SW480 (cell line): Measurements from ENCODE around the gene AKT2.

Source experiments
- DNase-seq: peaks from one replicate; pipeline ENCODE4 v3.0.0-alpha.2; 2016; ENCODE audit warnings: low spot score

AKT2 gene

DNA sequence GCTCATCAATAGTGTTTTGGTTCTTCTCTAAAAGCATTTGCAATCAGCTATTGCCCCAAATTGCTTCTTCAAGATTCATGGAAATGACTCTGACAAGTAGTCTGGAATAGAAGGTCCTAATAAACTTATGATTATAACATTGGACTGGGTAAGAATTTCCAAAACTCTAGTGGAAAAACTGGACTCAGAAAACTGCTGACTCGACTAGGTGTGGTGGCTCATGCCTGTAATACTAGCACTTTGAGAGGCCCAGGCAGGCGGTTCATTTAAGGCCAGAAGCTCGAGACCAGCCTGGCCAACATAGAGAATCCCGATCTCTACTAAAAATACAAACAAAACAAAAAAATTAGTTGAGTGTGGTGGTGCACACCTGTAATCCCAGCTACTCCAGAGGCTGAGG is 15.5 kb upstream of the AKT2 start:
- DNase-seq, result no peak

GRCh38 chr19:40298026-40298425 is 12.9 kb upstream of the AKT2 start:
- no peak for DNase-seq

DNA sequence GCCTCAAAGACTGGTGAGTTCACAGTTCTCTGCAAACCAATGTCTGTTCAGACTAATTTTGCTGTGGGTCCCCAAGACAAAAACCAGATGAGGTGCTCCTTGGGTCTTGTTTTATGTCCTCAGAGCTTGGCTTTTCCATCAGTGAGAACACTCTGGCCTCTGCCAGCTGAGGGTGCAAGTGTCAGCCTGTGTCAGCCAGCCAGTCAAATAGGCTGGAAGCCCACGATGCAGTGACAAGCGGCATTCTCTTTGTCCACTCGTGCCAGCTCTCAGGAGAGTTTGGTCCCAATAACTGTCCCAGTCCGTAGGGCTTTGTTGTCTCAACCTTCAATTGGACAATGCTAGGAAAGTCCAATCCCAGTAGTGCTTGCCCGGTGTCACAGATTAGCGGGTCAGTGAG is 9.4 kb upstream of the AKT2 start:
- DNase-seq, result no peak

- no peak for DNase-seq
These were observed 1.9 kb upstream of the AKT2 start for GRCh38 chr19:40286971-40287421.

GRCh38 chr19:40286235-40286970 is 1.3 kb upstream of the AKT2 start:
- no peak for DNase-seq

GRCh38 chr19:40285353-40286234 is 449 bp upstream of the AKT2 start:
- peak; percentile 100 for DNase-seq

DNA sequence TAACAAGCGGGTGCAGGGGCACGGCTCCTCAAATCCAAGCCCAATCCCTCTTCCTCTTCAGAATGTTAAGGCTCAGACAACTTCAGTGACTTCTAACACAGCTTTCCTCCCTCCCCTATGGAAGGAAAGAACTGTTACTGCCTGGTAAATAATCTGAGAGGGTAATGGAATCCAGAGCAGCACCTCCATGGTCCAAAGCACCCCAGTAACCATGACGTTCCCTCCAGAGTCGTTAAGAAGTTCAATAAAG is 969 bp downstream of the AKT2 start:
- no peak for DNase-seq

DNA sequence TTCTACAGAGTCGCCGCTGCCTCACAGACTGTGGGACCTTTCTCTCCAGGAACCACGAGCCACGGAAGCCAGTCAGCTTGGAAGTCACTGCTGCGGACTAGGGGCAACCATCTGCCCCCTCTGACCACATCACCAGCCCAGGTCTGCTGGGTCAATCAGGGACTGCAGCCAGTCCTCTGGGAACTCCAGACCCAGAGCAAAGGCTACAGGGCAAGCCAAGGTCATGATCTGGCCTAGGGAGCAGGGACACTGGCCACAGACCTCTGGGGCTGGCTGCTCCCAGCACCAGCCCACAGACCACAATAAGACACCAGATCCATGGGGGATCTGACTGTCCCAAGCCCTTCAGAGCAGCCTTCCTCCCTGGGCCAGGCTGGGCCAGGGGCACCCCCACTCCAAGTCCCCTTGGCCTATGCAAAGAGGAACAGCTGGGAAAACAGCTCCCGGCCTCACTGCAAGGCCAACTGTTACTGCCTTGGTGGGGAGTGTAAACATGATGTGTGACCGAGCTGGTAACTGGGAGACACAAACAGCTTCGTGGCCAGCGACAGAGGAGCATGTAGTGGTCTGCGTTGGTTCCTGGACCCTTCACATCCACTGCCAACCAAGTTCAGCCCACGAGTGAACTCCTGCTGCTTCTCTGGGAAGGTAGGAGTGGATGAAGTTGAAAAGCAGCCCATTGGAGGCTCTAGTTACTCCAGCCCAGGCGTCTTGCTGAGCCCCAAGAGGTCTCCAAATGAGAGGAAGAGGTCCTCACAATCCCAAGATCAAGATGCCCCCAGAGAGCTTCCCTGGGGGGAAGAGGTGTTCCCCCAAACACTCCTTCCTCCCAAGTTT is 1.5 kb downstream of the AKT2 start:
- DNase-seq, result no peak

- no peak for DNase-seq
These were observed 2.2 kb downstream of the AKT2 start for GRCh38 chr19:40282920-40283319.

- DNase-seq, result no peak
These were observed 3.0 kb downstream of the AKT2 start for GRCh38 chr19:40282209-40282580.

DNA sequence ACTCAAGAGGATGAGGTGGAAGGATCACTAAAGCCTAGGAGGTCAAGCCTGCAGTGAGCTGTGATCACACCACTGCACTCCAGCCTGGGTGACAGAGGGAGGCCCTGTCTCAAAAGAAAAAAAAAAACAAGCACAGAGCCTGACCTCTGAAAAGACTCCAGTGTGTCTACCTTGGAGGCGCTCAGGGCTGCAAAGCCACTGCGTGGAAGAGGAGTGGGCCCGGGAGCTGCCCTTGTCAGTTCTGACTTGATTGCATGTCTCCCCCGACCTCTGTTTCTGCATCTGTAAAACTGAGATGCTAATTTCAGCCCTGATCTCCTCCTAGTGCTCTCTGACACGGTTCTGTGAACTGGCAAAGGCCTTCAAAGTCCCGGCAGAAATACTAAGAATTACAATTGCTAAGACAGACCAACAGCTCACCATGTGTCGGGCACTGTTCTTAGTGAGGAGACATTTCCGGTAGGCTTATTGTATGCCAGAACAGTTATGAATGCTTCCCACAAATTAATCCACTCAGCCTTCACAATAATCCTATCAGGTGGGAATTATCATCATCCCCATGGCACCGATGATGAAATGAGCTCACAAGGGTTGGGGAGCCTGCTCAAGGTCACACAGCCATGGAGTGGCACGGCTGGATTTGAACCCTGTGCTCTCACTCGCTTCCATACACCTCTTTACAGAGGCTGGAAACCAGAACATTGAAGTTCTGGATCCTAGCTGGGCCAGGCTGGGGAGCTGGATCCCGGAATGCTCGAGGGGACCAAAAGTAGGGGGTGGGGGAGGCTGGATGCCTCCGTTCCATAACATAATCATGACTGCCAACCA is 3.5 kb downstream of the AKT2 start:
- no peak for DNase-seq

DNA sequence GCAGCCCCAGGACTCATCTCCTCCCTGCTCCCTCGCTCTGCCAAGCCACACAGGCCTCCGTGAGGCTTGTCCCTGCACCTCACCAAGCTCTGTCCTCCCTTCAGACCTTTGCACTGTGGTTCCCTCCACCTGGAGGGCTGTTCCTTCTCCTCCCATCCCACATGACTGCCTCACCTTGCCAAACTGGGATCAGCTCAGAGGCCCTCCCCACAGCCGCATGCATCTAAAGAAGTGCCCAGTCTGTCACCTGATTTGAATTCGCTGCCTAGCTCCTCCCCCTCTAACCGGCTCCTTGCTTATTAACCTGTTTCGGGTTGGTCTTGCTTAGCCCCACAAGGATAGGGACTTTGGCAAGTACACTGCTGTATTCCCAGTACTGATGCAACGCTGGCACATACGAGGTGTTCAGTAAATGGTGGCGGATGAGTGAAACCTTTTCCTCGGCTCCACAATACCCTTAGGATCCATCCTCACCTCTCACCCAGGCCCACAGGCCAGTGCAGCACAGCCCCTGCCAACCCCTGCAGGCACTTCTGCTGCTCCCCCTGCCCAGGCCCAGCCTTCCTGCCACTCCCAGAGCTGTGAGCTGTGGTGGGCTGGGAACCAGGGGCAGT is 4.4 kb downstream of the AKT2 start:
- DNase-seq, result no peak

DNA sequence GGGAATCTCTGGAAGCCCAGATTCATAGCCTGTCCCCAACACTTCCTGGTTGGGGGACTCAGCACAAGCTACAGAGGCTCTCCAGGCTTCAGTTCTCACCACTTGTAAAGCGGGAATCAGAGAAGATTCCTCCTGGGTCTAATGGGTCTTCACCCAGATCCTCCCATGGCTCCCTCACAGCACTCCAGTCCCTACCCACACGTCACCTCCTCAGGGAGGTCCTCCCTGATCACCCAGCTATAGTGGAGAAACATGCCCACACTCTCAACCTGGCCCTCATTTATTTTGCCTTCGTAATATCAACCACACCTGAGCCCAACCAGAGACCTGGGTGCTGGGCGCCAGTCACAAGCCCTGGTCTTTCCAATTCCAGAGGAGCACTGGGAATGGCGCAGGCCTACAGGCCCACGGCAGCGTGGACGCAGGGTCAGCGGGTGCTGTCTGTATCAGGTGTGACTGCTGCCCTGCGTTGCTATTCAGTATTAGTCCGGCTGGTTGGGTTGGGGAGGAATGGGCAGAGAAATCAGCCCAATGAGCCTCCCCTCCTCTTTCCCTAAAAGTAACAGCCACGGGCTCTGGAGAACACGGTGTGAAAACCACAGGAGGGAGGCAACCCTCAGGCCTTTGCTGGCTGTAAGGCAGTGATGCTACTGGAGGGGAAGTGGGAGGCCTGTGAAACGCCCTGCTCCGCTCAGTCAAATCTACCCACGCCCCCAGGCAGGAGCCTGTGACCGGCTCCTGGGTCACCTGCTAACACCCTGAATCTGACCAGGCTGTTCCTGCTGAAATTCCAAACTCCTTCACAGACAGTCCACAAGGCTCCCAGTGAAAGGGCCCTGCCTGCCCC is 5.2 kb downstream of the AKT2 start:
- no peak for DNase-seq

DNA sequence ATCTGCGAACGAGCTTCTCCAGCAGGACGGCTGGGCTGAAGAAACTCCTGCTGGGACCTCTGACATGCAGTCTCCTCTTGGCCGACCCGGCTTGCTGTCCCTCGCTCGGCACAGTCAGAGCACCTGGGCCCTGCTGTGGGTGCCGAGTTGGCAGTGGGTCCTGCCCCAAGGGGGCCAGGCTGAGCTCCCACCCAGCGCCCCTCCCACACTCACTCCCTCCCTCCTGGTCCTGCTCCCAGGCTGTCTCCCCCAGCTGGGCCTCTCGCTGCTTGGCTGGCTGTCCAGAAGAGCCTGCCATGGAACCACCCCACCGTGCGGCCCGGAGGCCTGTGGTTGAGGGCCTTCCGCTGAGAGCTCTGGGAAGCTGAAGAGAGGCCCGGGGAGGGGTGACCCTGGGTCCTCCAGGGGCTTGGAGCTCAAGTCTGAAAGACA is 6.0 kb downstream of the AKT2 start:
- DNase-seq, result no peak

DNA sequence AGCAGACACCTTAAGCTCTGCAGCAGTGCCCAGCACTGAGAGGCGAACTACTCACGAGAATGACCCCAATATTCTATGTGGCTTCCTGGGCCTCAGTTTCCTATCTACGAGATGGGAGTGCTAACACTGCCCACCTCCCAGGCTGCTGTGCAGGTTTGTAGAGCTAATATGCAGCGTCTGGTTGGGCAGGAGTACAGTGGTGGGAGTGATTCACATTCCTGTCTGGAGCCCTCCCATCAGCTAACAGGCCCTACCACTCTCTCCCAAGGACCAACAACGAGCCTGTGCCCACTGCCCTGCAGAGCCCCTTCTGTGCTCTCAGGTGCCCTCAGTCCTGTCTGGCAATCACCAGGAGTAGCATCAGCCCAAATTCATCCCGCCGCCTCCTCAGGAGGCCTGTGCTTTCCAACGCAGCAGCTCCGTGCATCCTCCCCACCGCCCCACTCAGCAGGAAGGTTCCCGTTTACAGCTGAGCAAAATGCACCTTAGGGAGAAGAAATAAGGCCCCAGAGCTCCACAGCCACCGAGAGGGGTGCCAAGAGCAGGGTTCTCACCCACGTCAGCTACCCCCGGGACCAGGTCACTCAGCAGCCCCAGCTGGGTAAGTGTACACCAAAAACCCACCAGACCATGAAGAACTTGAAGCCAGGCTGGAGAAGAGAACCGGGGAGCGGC is 6.6 kb downstream of the AKT2 start:
- DNase-seq, result no peak

DNA sequence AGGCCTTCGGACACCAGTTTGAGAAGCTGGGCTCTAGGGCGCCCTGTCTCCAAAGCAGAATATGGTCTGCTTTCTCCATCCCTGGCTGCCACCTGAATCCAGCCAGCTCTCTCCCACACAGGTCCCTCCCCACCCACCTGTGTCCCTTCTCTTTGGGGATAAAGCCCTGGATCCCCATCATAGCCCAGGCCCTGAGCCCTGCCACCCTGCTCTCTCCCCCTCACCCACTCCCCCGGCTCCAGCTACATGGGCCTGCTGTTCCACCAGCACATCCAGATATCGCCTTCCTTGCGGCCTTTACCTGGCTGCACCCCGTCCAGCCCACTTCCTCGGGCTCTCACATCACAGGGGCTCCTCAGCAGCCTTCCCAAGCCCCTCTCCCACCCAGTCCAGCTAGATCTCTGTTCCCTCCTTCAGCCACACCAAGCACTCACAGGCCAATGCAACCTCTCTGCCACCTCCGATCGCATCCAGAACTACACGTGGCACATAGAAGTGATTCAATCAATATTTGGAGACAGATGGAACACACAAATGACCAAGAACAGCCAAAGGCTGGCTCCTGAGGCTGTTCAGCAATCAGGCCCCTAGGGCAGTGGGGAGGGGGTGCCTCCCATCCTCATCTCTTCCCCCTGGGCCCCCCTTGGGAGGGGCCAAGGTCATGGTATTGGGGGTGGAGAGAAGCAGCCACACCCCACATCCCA is 7.6 kb downstream of the AKT2 start:
- no peak for DNase-seq

DNA sequence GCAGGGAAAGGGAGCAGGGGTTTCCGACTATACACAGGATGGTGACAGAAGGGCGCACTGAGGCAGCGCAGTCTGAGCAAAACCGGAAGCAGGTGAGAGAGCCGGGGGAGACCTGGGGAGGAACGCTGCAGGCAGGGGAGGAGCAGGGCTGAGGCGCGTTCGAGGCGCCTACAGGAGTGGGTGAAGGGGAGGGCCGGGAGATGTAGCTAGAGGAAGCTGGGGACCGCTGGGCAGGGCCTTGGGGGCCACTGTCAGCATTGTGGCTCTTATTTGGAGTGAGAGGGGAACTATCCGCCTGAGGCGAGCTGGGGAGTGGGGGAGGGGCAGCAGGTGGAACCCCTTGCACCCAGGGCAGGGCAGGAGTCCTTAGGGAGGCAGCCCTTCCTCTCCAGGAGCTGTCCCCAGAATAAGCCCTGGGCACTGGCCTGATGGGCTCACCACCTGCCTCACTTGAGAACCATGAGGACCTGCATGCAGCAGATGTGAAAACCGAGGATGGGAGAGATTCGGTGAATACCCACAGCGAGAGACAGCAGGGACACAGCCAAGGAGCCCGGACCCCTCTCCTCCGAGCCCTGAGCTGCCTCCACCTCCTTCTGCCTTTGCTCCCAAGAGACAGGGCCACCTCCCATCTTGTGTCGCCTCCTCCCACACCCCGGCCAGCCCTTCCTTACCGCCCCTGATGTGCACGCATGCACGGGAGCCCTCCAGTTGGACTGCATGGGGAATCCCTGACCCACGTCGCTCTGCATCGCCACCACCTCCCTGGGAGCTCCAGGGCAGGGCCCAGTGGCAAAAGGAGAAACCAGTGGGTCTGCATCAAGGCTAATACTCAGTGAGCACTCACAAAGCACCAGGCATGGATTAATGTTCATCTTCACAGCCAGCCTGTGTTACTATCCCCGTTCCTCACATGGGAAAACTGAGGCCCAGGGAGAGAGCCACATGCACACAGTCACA is 10.3 kb downstream of the AKT2 start:
- no peak for DNase-seq
